Large intestine (tissue), 3 donors: Measurements from ENCODE around the gene PLEKHG3. TPM values are rescaled to one million over a fixed set of nuclear protein-coding genes. Genes with fewer than 3 reads are reported as not detected.

Source experiments
- DNase-seq, 2 donors: peaks; one replicate each; pipeline versions ENCODE4 v3.0.0 to v3.0.0-alpha.2; 2013
- H3K27ac ChIP-seq: one replicate; pipeline ENCODE4 v1.5.1; 2013; ENCODE audit warnings: low read length
- H3K27me3 ChIP-seq: 2 replicates; pipeline ENCODE4 v1.6.1; 2013; ENCODE audit warnings: low read length; ENCODE audit not compliant: control insufficient read depth, insufficient read depth
- H3K36me3 ChIP-seq: 2 replicates; pipeline ENCODE4 v1.6.1; 2013; ENCODE audit warnings: low read length; ENCODE audit not compliant: control insufficient read depth, insufficient read depth
- H3K4me1 ChIP-seq: one replicate; pipeline ENCODE4 v1.6.1; 2013; ENCODE audit warnings: low read length; ENCODE audit not compliant: control insufficient read depth, insufficient read depth
- H3K4me3 ChIP-seq: one replicate; pipeline ENCODE4 v1.5.1; 2013; ENCODE audit warnings: low read length
- H3K9me3 ChIP-seq: one replicate; pipeline ENCODE4 v1.6.1; 2013; ENCODE audit warnings: mild to moderate bottlenecking, low read depth, low read length, moderate library complexity; ENCODE audit not compliant: control insufficient read depth
- WGBS: methylation state at CpG from one replicate; pipeline ENCODE4 v1.1.5; 2013; ENCODE audit warnings: low lambda C conversion rate; ENCODE audit not compliant: insufficient coverage; 5-methylcytosine and 5-hydroxymethylcytosine counted together
- polyA plus RNA-seq: library from polyadenylated mRNA; unstranded; fragments of 120-200 nt; gene quantifications from one replicate; pipeline ENCODE4 v1.2.1, GENCODE V29; 2013

The PLEKHG3 gene
- polyA plus RNA-seq, 1 donor = 56.1 TPM

GRCh38 chr14:64770751-64771150 lies 66.5 kb downstream of the PLEKHG3 start:
- no CpG with 5 or more reads among the region's 18 CpGs for WGBS
- no peaks in the 10 kb centered on the region for H3K36me3 ChIP-seq
- no peak for DNase-seq
- H3K27me3 ChIP-seq = no peaks in the 10 kb centered on the region
- no peaks in the 10 kb centered on the region for H3K4me1 ChIP-seq
- H3K4me3 ChIP-seq = no peak overlapping the region
- H3K9me3 ChIP-seq = peaks cover 24% of the 10 kb centered on the region
- H3K27ac ChIP-seq = no peak overlapping the region

GRCh38 chr14:64771161-64771560 lies 66.9 kb downstream of the PLEKHG3 start:
- Histone ChIP-seq H3K4me1 (no peaks in the 10 kb centered on the region), H3K36me3 (no peaks in the 10 kb centered on the region), H3K9me3 (peaks cover 24% of the 10 kb centered on the region), H3K27ac (no peak overlapping the region), H3K4me3 (no peak overlapping the region), H3K27me3 (no peaks in the 10 kb centered on the region)
- DNase-seq = no peak
- WGBS = no CpG with 5 or more reads among the region's 2 CpGs

GRCh38 chr14:64772397-64772950 lies 68.2 kb downstream of the PLEKHG3 start:
- no peaks in the 10 kb centered on the region for H3K4me1 ChIP-seq
- no peak overlapping the region for H3K4me3 ChIP-seq
- H3K27ac ChIP-seq = no peak overlapping the region
- H3K36me3 ChIP-seq = no peaks in the 10 kb centered on the region
- no CpG with 5 or more reads among the region's 36 CpGs for WGBS
- H3K27me3 ChIP-seq = no peaks in the 10 kb centered on the region
- H3K9me3 ChIP-seq = peaks cover 24% of the 10 kb centered on the region
- no peak for DNase-seq

- Histone ChIP-seq H3K27ac (no peak overlapping the region), H3K9me3 (peaks cover 24% of the 10 kb centered on the region), H3K4me1 (no peaks in the 10 kb centered on the region), H3K4me3 (no peak overlapping the region), H3K27me3 (no peaks in the 10 kb centered on the region), H3K36me3 (no peaks in the 10 kb centered on the region)
- DNase-seq = no peak
- WGBS = no CpG with 5 or more reads among the region's 18 CpGs
Measured at GRCh38 chr14:64773046-64773445, 68.8 kb downstream of the PLEKHG3 start.

GRCh38 chr14:64773577-64773976 lies 69.4 kb downstream of the PLEKHG3 start:
- H3K9me3 ChIP-seq = peaks cover 24% of the 10 kb centered on the region
- no CpG with 5 or more reads among the region's 3 CpGs for WGBS
- no peak for DNase-seq
- no peak overlapping the region for H3K27ac ChIP-seq
- no peaks in the 10 kb centered on the region for H3K4me1 ChIP-seq
- H3K36me3 ChIP-seq = no peaks in the 10 kb centered on the region
- H3K4me3 ChIP-seq = no peak overlapping the region
- H3K27me3 ChIP-seq = no peaks in the 10 kb centered on the region

- Histone ChIP-seq H3K27me3 (no peaks in the 10 kb centered on the region), H3K9me3 (peaks cover 24% of the 10 kb centered on the region), H3K4me3 (no peak overlapping the region), H3K36me3 (no peaks in the 10 kb centered on the region), H3K4me1 (no peaks in the 10 kb centered on the region), H3K27ac (no peak overlapping the region)
- DNase-seq = no peak
- WGBS = no CpG with 5 or more reads among the region's 16 CpGs
Measured at GRCh38 chr14:64774272-64774671, 70.0 kb downstream of the PLEKHG3 start.

GRCh38 chr14:64775081-64775777 lies 71.0 kb downstream of the PLEKHG3 start:
- Histone ChIP-seq H3K27me3 (no peaks in the 10 kb centered on the region), H3K4me1 (no peaks in the 10 kb centered on the region), H3K4me3 (no peak overlapping the region), H3K27ac (no peak overlapping the region), H3K36me3 (no peaks in the 10 kb centered on the region), H3K9me3 (peaks cover 24% of the 10 kb centered on the region)
- DNase-seq = no peak
- no CpG with 5 or more reads among the region's 25 CpGs for WGBS

GRCh38 chr14:64777461-64777860 lies 73.2 kb downstream of the PLEKHG3 start:
- Histone ChIP-seq H3K9me3 (peaks cover 23% of the 10 kb centered on the region), H3K4me3 (no peak overlapping the region), H3K36me3 (no peaks in the 10 kb centered on the region), H3K4me1 (no peaks in the 10 kb centered on the region), H3K27me3 (no peaks in the 10 kb centered on the region), H3K27ac (no peak overlapping the region)
- DNase-seq = no peak
- WGBS = no CpG with 5 or more reads among the region's 3 CpGs

GRCh38 chr14:64778104-64778754 lies 74.0 kb downstream of the PLEKHG3 start:
- no peak for DNase-seq
- no peaks in the 10 kb centered on the region for H3K27me3 ChIP-seq
- no CpG with 5 or more reads among the region's 7 CpGs for WGBS
- H3K4me3 ChIP-seq = no peak overlapping the region
- no peak overlapping the region for H3K27ac ChIP-seq
- H3K4me1 ChIP-seq = no peaks in the 10 kb centered on the region
- H3K36me3 ChIP-seq = no peaks in the 10 kb centered on the region
- H3K9me3 ChIP-seq = peaks cover 17% of the 10 kb centered on the region

- peaks cover 5% of the 10 kb centered on the region for H3K9me3 ChIP-seq
- DNase-seq = no peak
- H3K4me3 ChIP-seq = no peak overlapping the region
- no peaks in the 10 kb centered on the region for H3K36me3 ChIP-seq
- H3K27ac ChIP-seq = no peak overlapping the region
- H3K4me1 ChIP-seq = no peaks in the 10 kb centered on the region
- no CpG with 5 or more reads among the region's 7 CpGs for WGBS
- H3K27me3 ChIP-seq = no peaks in the 10 kb centered on the region
Measured at GRCh38 chr14:64779472-64779871, 75.2 kb downstream of the PLEKHG3 start.
